Right lobe of liver (tissue), 6 donors: Measurements from ENCODE around the gene DNAJB6. TPM values are rescaled to one million over a fixed set of nuclear protein-coding genes. Genes with fewer than 3 reads are reported as not detected.
A peak's percentile ranks its signal among the peaks of the same experiment; 100 is the strongest.

Experiments used
- ATAC-seq, 4 donors: fragments of 200-7000 bp; cut with Tn5 transposase; one replicate each; pipeline ENCODE4 v1.9.1; 2020; ENCODE audit warnings: mild to moderate bottlenecking in 4 of 4, moderate library complexity in 4 of 4
- DNase-seq, 3 donors: peaks; one replicate each; pipeline ENCODE4 v3.0.0-alpha.2; 2020
- H3K27ac ChIP-seq, 3 donors: fragments of 200-600 bp; one replicate each; pipeline ENCODE4 v1.8.0; 2022
- H3K27me3 ChIP-seq, 2 donors: fragments of 200-600 bp; one replicate each; pipeline ENCODE4 v1.8.0; 2022
- H3K36me3 ChIP-seq, 4 donors: fragments of 200-600 bp; sonication (generic) in 1 of 4; one replicate each; pipeline versions ENCODE4 v1.5.1 to v1.8.0; 2017 to 2022; ENCODE audit warnings: control low read depth in 1 of 4
- H3K4me1 ChIP-seq, 4 donors: fragments of 200-600 bp; sonication (generic) in 1 of 4; one replicate each; pipeline versions ENCODE4 v1.5.1 to v1.8.0; 2017 to 2022; ENCODE audit warnings: control low read depth in 1 of 4
- H3K4me3 ChIP-seq, 3 donors: fragments of 200-600 bp; one replicate each; pipeline ENCODE4 v1.8.0; 2022
- H3K9me3 ChIP-seq, 4 donors: fragments of 200-600 bp; sonication (generic) in 1 of 4; one replicate each; pipeline versions ENCODE4 v1.5.1 to v1.8.0; 2017 to 2022; ENCODE audit warnings: control low read depth in 1 of 4
- POLR2A ChIP-seq: fragments of 450-650 bp; IDR thresholded peaks from one replicate; pipeline ENCODE4 v1.6.1; 2017; ENCODE audit warnings: antibody characterized with exemption, mild to moderate bottlenecking
- WGBS: methylation state at CpG from one replicate; pipeline ENCODE4 v1.1.6; 2018; ENCODE audit warnings: low coverage, low lambda C conversion rate; ENCODE audit not compliant: insufficient coverage; ENCODE audit errors: missing lambda C conversion rate; 5-methylcytosine and 5-hydroxymethylcytosine counted together
- intact Hi-C, 2 donors: fragments of 100-400 bp; cut with DNase I; formaldehyde crosslinking; loops; one replicate each; pipeline versions ENCODE4 v1.11.2 to v1.14.1; 2022
- total RNA-seq, 6 experiments: library from RNA; depleted of rRNA in 2 of 6; stranded (reverse); fragments of >200 nt in 2 of 6; fragmentation: NEBNext Ultra II Directional in 3 of 6; extraction: Animal tissue kit (Norgen Biotek cat#: 25700) in 3 of 6; gene quantifications; one replicate each; pipeline versions ENCODE4 v1.1.0 to v1.2.4, GENCODE V29; 2016 to 2023
- TF ChIP-seq, protein P1 (sequence below), 4 donors: fragments of 200-600 bp in 3 of 4; fragments of 450-650 bp in 1 of 4; IDR thresholded peaks; one replicate each; pipeline versions ENCODE4 v1.5.1 to v1.8.0; 2016 to 2022; ENCODE audit warnings: antibody characterized with exemption in 4 of 4, mild to moderate bottlenecking in 2 of 4
- donor health status: DM: no; HTN: yes; CAD: no.
- donor health status: DM: no; HTN: no; CAD: no.
- donor health status: DM: no; HTN: no; CAD: no.
- donor health status: DM: no; HTN: yes; CAD: no.
- donor health status: DM: no; HTN: yes; CAD: no.

DNAJB6 gene
- total RNA-seq, 6 experiments from 2014 or later, result 24.5 to 38.0 (median 35.2) TPM

DNA sequence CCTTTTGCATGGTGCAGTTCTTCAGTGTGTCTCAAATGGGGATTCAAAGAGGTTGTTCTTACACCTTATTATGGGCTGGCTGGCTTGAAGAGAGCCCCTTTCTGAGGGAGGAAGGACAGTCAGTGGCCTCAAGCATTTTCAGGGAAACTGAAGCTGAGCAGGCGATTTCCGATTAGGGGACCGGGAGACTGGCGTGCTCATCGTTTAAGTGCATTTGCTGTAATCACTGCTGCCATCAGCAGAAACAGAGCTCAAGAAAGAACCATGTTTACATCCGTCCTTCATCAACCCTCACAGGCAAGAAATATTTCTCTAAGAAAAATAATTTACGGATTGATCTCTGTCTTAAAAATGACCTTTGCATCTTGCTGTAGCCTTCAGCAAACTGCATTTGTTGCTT is 32.2 kb downstream of the DNAJB6 start:
- H3K9me3 ChIP-seq, result no peaks in the 10 kb centered on the region
- no peak overlapping the region for H3K27ac ChIP-seq
- H3K4me3 ChIP-seq, result no peak overlapping the region
- intact Hi-C loops, result no loop called here
- H3K27me3 ChIP-seq, result no peaks in the 10 kb centered on the region
- TF ChIP-seq POLR2A, result no peak
- TF ChIP-seq, protein P1, sequence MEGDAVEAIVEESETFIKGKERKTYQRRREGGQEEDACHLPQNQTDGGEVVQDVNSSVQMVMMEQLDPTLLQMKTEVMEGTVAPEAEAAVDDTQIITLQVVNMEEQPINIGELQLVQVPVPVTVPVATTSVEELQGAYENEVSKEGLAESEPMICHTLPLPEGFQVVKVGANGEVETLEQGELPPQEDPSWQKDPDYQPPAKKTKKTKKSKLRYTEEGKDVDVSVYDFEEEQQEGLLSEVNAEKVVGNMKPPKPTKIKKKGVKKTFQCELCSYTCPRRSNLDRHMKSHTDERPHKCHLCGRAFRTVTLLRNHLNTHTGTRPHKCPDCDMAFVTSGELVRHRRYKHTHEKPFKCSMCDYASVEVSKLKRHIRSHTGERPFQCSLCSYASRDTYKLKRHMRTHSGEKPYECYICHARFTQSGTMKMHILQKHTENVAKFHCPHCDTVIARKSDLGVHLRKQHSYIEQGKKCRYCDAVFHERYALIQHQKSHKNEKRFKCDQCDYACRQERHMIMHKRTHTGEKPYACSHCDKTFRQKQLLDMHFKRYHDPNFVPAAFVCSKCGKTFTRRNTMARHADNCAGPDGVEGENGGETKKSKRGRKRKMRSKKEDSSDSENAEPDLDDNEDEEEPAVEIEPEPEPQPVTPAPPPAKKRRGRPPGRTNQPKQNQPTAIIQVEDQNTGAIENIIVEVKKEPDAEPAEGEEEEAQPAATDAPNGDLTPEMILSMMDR (IDR thresholded peaks at IDR 0.05), result no peak
- peaks cover 3 to 68% (median 32%) of the 10 kb centered on the region in 4 donors for H3K36me3 ChIP-seq
- peaks cover 0 to 9% (median 0%) of the 10 kb centered on the region in 4 donors for H3K4me1 ChIP-seq
- ATAC-seq (no peak), DNase-seq (no peak)
- 91% methylated on average over 6 of the region's 7 CpGs for WGBS

DNA sequence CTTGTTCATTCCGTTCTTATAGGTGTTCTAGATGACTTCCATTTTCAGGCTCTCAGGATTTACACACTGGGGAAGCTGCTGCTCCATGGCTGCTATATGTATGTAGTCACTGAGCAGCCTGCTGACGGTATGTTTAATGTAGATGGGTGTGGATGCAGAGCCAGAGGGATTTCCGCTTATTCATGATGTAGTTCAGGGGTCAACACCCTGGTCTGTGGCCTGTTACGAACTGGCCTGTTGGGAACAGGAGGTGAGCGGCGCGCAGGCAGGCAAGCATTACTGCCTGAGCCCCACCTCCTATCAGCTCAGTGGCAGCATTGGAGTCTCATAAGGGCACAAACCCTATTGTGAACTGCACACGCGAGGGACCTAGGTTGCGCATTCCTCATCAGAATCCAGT is 33.9 kb downstream of the DNAJB6 start:
- Histone ChIP-seq H3K36me3 (peaks cover 3 to 54% (median 22%) of the 10 kb centered on the region in 4 donors), H3K9me3 (no peaks in the 10 kb centered on the region), H3K27me3 (no peaks in the 10 kb centered on the region), H3K4me1 (peaks cover 0 to 9% (median 0%) of the 10 kb centered on the region in 4 donors), H3K4me3 (no peak overlapping the region), H3K27ac (no peak overlapping the region)
- TF ChIP-seq POLR2A, result no peak
- TF ChIP-seq, protein P1 (IDR thresholded peaks at IDR 0.05), result no peak
- intact Hi-C loops, result no loop called here
- ATAC-seq (no peak), DNase-seq (no peak)
- 96% methylated on average over 5 of the region's 10 CpGs for WGBS

DNA sequence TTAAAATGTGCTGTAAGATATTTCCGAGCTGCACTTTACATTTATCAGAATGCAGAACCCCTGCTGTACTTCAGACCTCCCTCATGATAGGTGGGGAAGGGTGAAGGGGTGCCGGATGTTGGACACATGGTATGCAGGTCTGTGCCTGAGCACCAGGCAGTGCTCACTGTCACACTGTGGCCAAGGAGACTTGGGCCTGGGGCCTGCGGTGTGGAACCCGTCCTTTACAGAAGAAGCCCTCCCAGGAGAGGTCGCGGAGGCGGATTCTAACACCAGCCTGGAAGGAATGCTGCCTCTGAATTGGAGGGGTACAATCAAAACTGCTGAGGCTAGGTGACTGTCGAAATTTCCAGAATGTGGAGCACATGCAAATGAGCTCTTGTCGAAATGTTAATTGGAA is 34.5 kb downstream of the DNAJB6 start:
- H3K36me3 ChIP-seq, result peaks cover 3 to 51% (median 22%) of the 10 kb centered on the region in 4 donors
- ATAC-seq (no peak), DNase-seq (no peak)
- H3K9me3 ChIP-seq, result no peaks in the 10 kb centered on the region
- no peaks in the 10 kb centered on the region for H3K27me3 ChIP-seq
- WGBS, result 100% methylated on average over 3 of the region's 9 CpGs
- H3K4me3 ChIP-seq, result no peak overlapping the region
- H3K4me1 ChIP-seq, result peaks cover 0 to 9% (median 0%) of the 10 kb centered on the region in 4 donors
- intact Hi-C loops, result no loop called here
- TF ChIP-seq, protein P1 (IDR thresholded peaks at IDR 0.05), result no peak
- TF ChIP-seq POLR2A, result no peak
- H3K27ac ChIP-seq, result no peak overlapping the region

DNA sequence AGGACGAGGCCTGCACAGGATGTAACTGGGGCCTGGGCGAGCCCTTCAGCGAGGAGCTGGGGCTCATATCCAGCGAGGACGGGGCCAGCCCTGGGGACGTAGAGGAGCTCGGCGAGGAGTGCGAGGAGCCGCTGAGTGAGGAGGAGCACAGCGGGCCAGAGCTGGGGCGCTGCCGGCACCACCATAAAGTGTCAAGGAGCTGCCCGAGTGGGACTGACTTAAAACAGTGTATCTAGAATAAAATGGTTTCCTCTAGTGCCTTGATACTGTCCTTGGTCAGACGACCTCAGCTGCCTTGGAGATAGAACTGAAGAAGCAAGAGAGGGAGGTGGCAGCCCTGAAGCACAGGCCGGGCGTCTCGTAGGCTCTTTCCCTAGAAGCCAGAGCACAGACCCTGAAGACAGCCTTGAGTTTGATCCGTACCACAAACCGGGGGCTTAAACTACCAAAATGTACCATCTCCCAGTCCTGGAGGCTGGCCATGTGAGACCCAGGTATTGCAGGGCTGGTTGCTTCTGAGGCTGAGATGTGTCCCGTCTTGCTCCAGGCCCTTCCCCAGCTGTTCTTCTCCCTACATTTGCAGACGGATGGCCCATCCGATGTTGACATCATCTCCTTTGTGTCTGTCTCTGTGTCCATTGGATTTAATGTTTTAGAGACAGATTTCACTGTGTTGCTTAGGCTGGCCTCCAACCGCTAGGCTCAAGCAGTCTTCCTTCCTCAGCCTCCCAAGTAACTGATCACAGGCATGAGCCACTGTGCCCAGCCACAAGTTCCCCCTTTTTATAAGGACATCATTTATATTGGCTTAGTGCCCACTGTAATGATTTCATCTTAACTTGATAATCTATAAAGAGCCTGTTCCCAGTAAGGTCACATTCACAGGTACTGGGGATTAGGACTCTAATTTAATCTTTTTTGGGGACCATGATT is 35.8 kb downstream of the DNAJB6 start:
- no peak for DNase-seq
- peak in 1 of 4 donors; percentile 20 for ATAC-seq
- TF ChIP-seq, protein P1 (IDR thresholded peaks at IDR 0.05), result no peak
- TF ChIP-seq POLR2A, result no peak
- Histone ChIP-seq H3K27ac (no peak overlapping the region), H3K4me1 (peaks cover 0 to 9% (median 0%) of the 10 kb centered on the region in 4 donors), H3K36me3 (peaks cover 3 to 38% (median 16%) of the 10 kb centered on the region in 4 donors), H3K4me3 (no peak overlapping the region), H3K9me3 (no peaks in the 10 kb centered on the region), H3K27me3 (no peaks in the 10 kb centered on the region)
- 86% methylated on average over 9 of the region's 24 CpGs for WGBS
- intact Hi-C loops, result no loop called here
